Liver (tissue), 9 donors: Measurements from ENCODE around the gene ARHGEF7. TPM values are rescaled to one million over a fixed set of nuclear protein-coding genes. Genes with fewer than 3 reads are reported as not detected.

Experiments
- DNase-seq: peaks from one replicate; pipeline ENCODE4 v3.0.0-alpha.2; 2017; ENCODE audit warnings: low spot score
- H3K27ac ChIP-seq, 2 donors: one replicate each; pipeline ENCODE4 v1.7.0; 2013; ENCODE audit warnings: inconsistent platforms in 2 of 2, low read length in 2 of 2, control low read depth in 1 of 2, low read depth in 1 of 2, mild to moderate bottlenecking in 1 of 2
- H3K27me3 ChIP-seq, 4 donors: one replicate each; pipeline versions ENCODE4 v1.6.1 to v1.7.0; 2013; ENCODE audit warnings: low read length in 3 of 4, inconsistent platforms in 1 of 4, mild to moderate bottlenecking in 1 of 4, moderate library complexity in 1 of 4; ENCODE audit not compliant: control insufficient read depth in 4 of 4, insufficient read depth in 4 of 4
- H3K36me3 ChIP-seq, 4 donors: one replicate each; pipeline versions ENCODE4 v1.6.1 to v1.7.0; 2013; ENCODE audit warnings: low read length in 3 of 4, mild to moderate bottlenecking in 3 of 4, low read depth in 1 of 4, moderate library complexity in 1 of 4; ENCODE audit not compliant: control insufficient read depth in 4 of 4, insufficient read depth in 3 of 4
- H3K4me1 ChIP-seq, 4 donors: one replicate each; pipeline versions ENCODE4 v1.6.1 to v1.7.0; 2013; ENCODE audit warnings: low read length in 3 of 4, mild to moderate bottlenecking in 3 of 4, moderate library complexity in 1 of 4; ENCODE audit not compliant: control insufficient read depth in 4 of 4, insufficient read depth in 4 of 4
- H3K4me3 ChIP-seq, 3 donors: one replicate each; pipeline versions ENCODE4 v1.6.1 to v1.7.0; 2013; ENCODE audit warnings: low read length in 3 of 3, control low read depth in 1 of 3, low read depth in 1 of 3, mild to moderate bottlenecking in 1 of 3
- H3K9ac ChIP-seq, 2 donors: one replicate each; pipeline ENCODE4 v1.7.0; 2013; ENCODE audit warnings: low read length in 2 of 2, mild to moderate bottlenecking in 2 of 2, moderate library complexity in 2 of 2, control low read depth in 1 of 2, low read depth in 1 of 2
- H3K9me3 ChIP-seq, 4 donors: one replicate each; pipeline versions ENCODE4 v1.6.1 to v1.7.0; 2013; ENCODE audit warnings: low read length in 3 of 4; ENCODE audit not compliant: control insufficient read depth in 4 of 4
- ATF3 ChIP-seq: IDR thresholded peaks from 2 replicates; pipeline ENCODE4 v1.6.1; 2016; ENCODE audit warnings: antibody characterized with exemption
- EGR1 ChIP-seq, 2 donors: IDR thresholded peaks; 2 replicates each; pipeline ENCODE4 v1.6.1; 2016 to 2018; ENCODE audit warnings: antibody characterized with exemption in 2 of 2, low read depth in 2 of 2
- FOXA2 ChIP-seq: IDR thresholded peaks from 2 replicates; pipeline ENCODE4 v1.6.1; 2016; ENCODE audit warnings: antibody characterized with exemption
- GABPA ChIP-seq, 2 donors: IDR thresholded peaks in 1 of 2; conservative IDR thresholded peaks in 1 of 2; 2 replicates each; pipeline ENCODE4 v1.6.1; 2016; ENCODE audit warnings: antibody characterized with exemption in 2 of 2, mild to moderate bottlenecking in 1 of 2, moderate library complexity in 1 of 2
- HNF4G ChIP-seq: IDR thresholded peaks from 2 replicates; pipeline ENCODE4 v1.6.1; 2016; ENCODE audit warnings: antibody characterized with exemption
- JUND ChIP-seq, 2 donors: IDR thresholded peaks; 2 replicates each; pipeline ENCODE4 v1.6.1; 2016; ENCODE audit warnings: antibody characterized with exemption in 2 of 2
- MAX ChIP-seq: IDR thresholded peaks from 2 replicates; pipeline ENCODE4 v1.6.1; 2016; ENCODE audit warnings: antibody characterized with exemption
- NR2F2 ChIP-seq: IDR thresholded peaks from 2 replicates; pipeline ENCODE4 v1.6.1; 2016; ENCODE audit warnings: antibody characterized with exemption
- RAD21 ChIP-seq, 2 donors: IDR thresholded peaks; 2 replicates each; pipeline ENCODE4 v1.6.1; 2016; ENCODE audit warnings: antibody characterized with exemption in 2 of 2, mild to moderate bottlenecking in 2 of 2
- REST ChIP-seq: IDR thresholded peaks from 2 replicates; pipeline ENCODE4 v1.6.1; 2016; ENCODE audit warnings: antibody characterized with exemption, mild to moderate bottlenecking
- TAF1 ChIP-seq: conservative IDR thresholded peaks from 2 replicates; pipeline ENCODE4 v1.6.1; 2016; ENCODE audit warnings: antibody characterized with exemption, mild to moderate bottlenecking
- YY1 ChIP-seq: IDR thresholded peaks from 2 replicates; pipeline ENCODE4 v1.6.1; 2016; ENCODE audit warnings: antibody characterized with exemption, mild to moderate bottlenecking
- ZBTB33 ChIP-seq: IDR thresholded peaks from 2 replicates; pipeline ENCODE4 v1.6.1; 2016; ENCODE audit warnings: antibody characterized with exemption
- WGBS: extraction: QIAGEN DNeasy Blood & Tissue Kit; methylation state at CpG from one replicate; pipeline ENCODE4 v1.1.7; 2013; 5-methylcytosine and 5-hydroxymethylcytosine counted together
- polyA plus RNA-seq, 2 donors: library from polyadenylated mRNA; stranded (reverse) in 1 of 2; unstranded in 1 of 2; fragments of 200-250 nt in 1 of 2; fragments of >200 nt in 1 of 2; fragmentation: Nextera tagmentation in 1 of 2; extraction: Ambion mirVana in 1 of 2; gene quantifications; one replicate each; pipeline versions ENCODE4 v1.2.1 to v1.2.3, GENCODE V29; 2013 to 2015
- total RNA-seq, 2 donors: library from RNA; depleted of rRNA; stranded (reverse); fragments of >200 nt; gene quantifications; one replicate each; pipeline ENCODE4 v1.2.3, GENCODE V29; 2014
- donor health status: healthy.
- donor health status: healthy.
- donor health status: healthy.
- donor health status: healthy.
- donor health status: healthy.

The ARHGEF7 gene
- total and polyA plus RNA-seq, 4 donors = 10.3 to 37.5 (median 20.1) TPM

GRCh38 chr13:111343186-111343805 is 228.2 kb downstream of the ARHGEF7 start:
- TF ChIP-seq JUND (IDR thresholded peaks at IDR 0.05) (no peak), EGR1 (IDR thresholded peaks at IDR 0.05; ENCODE audit: low read depth in 2 of 2) (no peak), YY1 (no peak), HNF4G (no peak), ATF3 (no peak), TAF1 (no peak), GABPA (IDR thresholded peaks at IDR 0.05 in 1 of 2, conservative IDR thresholded peaks at IDR 0.05 in 1 of 2) (no peak), RAD21 (IDR thresholded peaks at IDR 0.05) (no peak), FOXA2 (no peak), MAX (no peak), ZBTB33 (no peak)
- DNase-seq = peak; percentile 30
- Histone ChIP-seq H3K27ac (no peak overlapping the region), H3K4me3 (no peak overlapping the region), H3K9ac (no peak overlapping the region), H3K27me3 (no peaks in the 10 kb centered on the region), H3K9me3 (no peaks in the 10 kb centered on the region), H3K36me3 (no peaks in the 10 kb centered on the region), H3K4me1 (no peaks in the 10 kb centered on the region)
- WGBS = 83% methylated on average over 11 of the region's 11 CpGs

GRCh38 chr13:111344471-111345191 is 229.5 kb downstream of the ARHGEF7 start:
- H3K36me3 ChIP-seq = no peaks in the 10 kb centered on the region
- TF ChIP-seq NR2F2 (no peak), ZBTB33 (no peak), REST (no peak), RAD21 (IDR thresholded peaks at IDR 0.05) (no peak), GABPA (IDR thresholded peaks at IDR 0.05 in 1 of 2, conservative IDR thresholded peaks at IDR 0.05 in 1 of 2) (no peak)
- H3K9me3 ChIP-seq = no peaks in the 10 kb centered on the region
- H3K4me1 ChIP-seq = no peaks in the 10 kb centered on the region
- H3K27me3 ChIP-seq = no peaks in the 10 kb centered on the region
- WGBS = 92% methylated on average over 25 of the region's 25 CpGs
- H3K27ac ChIP-seq = no peak overlapping the region
- peak; percentile 28 for DNase-seq
- no peak overlapping the region for H3K4me3 ChIP-seq
- H3K9ac ChIP-seq = no peak overlapping the region
